GM19455 (cell line): ENCODE measurements around the gene LSM3.

Experiments used
- ATAC-seq: cut with Tn5 transposase; IDR thresholded peaks from one replicate; pipeline ENCODE4 v1.9.1; 2021; ENCODE audit not compliant: unreplicated experiment

The LSM3 gene

GRCh38 chr3:14178247-14179113 is at the start of gene LSM3, which contains the start of gene XPC:
TSS of gene LSM3 (plus strand) at chr3:14178817. CDS start at chr3:14178861, 44 bp downstream.
TSS of gene XPC (minus strand) at chr3:14178601. CDS start at chr3:14178568, 33 bp downstream.
- peak; percentile 92 for ATAC-seq

GRCh38 chr3:14129296-14129695 is 49.3 kb upstream of the LSM3 start:
- no peak for ATAC-seq

GRCh38 chr3:14130230-14130629 is 48.4 kb upstream of the LSM3 start:
- no peak for ATAC-seq

- ATAC-seq, result no peak
These were observed 47.9 kb upstream of the LSM3 start for GRCh38 chr3:14130707-14131106.

- ATAC-seq, result no peak
These were observed 47.5 kb upstream of the LSM3 start for GRCh38 chr3:14131134-14131533.

- ATAC-seq, result no peak
These were observed 46.5 kb upstream of the LSM3 start for GRCh38 chr3:14132120-14132519.

GRCh38 chr3:14132689-14133088 is 45.9 kb upstream of the LSM3 start:
- no peak for ATAC-seq

- ATAC-seq, result no peak
These were observed 45.3 kb upstream of the LSM3 start for GRCh38 chr3:14133188-14133800.

- ATAC-seq, result no peak
These were observed 44.7 kb upstream of the LSM3 start for GRCh38 chr3:14133876-14134275.

- no peak for ATAC-seq
These were observed 44.3 kb upstream of the LSM3 start for GRCh38 chr3:14134291-14134690.

GRCh38 chr3:14135581-14135980 is 43.0 kb upstream of the LSM3 start:
- ATAC-seq, result no peak

GRCh38 chr3:14137004-14137403 is 41.6 kb upstream of the LSM3 start:
- no peak for ATAC-seq

GRCh38 chr3:14137445-14137844 is 41.2 kb upstream of the LSM3 start:
- ATAC-seq, result no peak

GRCh38 chr3:14138109-14138877 is 40.3 kb upstream of the LSM3 start:
- no peak for ATAC-seq

GRCh38 chr3:14138878-14139655 is 39.5 kb upstream of the LSM3 start:
- no peak for ATAC-seq

- no peak for ATAC-seq
These were observed 38.8 kb upstream of the LSM3 start for GRCh38 chr3:14139771-14140170.

- no peak for ATAC-seq
These were observed 37.9 kb upstream of the LSM3 start for GRCh38 chr3:14140668-14141067.

- ATAC-seq, result no peak
These were observed 37.5 kb upstream of the LSM3 start for GRCh38 chr3:14141144-14141543.

GRCh38 chr3:14141602-14142341 is 36.8 kb upstream of the LSM3 start:
- no peak for ATAC-seq
